ENCODE measurements around the gene SLCO1A2.
"Not testable (repeated sequence)": the region's sequence is repeated elsewhere in the genome, so short reads cannot be mapped to it uniquely, and the experiment has no call there.

The SLCO1A2 gene, protein sequence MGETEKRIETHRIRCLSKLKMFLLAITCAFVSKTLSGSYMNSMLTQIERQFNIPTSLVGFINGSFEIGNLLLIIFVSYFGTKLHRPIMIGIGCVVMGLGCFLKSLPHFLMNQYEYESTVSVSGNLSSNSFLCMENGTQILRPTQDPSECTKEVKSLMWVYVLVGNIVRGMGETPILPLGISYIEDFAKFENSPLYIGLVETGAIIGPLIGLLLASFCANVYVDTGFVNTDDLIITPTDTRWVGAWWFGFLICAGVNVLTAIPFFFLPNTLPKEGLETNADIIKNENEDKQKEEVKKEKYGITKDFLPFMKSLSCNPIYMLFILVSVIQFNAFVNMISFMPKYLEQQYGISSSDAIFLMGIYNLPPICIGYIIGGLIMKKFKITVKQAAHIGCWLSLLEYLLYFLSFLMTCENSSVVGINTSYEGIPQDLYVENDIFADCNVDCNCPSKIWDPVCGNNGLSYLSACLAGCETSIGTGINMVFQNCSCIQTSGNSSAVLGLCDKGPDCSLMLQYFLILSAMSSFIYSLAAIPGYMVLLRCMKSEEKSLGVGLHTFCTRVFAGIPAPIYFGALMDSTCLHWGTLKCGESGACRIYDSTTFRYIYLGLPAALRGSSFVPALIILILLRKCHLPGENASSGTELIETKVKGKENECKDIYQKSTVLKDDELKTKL
- long read RNA-seq, donor 1: 0 reads
- long read RNA-seq, donor 2: 0 reads
- long read RNA-seq, donor 3: 0 reads
- long read RNA-seq, donor 4: 0 reads
- long read RNA-seq, donor 5: 0 reads
- long read RNA-seq, donor 6: 0 reads
- long read RNA-seq, donor 7, partial matches to known transcripts: 35 of 43 reads
- long read RNA-seq, donor 7, other reads (novel, unspliced or antisense): 8 of 43 reads
- long read RNA-seq, donor 8: 0 reads

DNA sequence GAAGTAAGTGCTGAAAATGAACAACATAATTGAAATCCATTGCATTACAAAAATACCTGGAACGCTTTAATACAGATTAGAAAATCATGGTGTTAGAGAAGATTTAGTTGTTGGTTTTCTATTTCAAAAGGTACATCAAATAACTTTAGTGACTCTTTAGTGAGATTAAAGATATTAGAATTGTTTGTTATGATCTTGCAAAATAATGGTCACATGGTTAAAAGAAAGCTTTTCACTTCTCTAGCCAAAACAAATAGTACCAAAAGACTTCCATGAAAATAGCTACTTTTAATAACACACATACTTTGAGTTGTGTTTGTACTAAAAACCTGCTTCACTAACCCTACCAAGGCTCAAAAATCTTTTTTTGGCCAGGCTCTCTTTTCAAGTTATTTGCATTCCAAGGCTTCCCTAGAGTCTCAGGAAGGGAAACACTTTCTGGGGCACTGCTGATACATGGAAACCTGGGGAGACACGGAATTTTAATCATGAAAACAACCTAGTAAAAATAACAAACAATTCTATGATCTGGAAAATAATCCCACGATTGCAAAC is at the start of gene SLCO1A2:
TSS of gene SLCO1A2 (minus strand) at position 147 of the 555 bp plus-strand sequence. CDS start 270 bp downstream, outside the sequence.
- DNase-seq: no peak

DNA sequence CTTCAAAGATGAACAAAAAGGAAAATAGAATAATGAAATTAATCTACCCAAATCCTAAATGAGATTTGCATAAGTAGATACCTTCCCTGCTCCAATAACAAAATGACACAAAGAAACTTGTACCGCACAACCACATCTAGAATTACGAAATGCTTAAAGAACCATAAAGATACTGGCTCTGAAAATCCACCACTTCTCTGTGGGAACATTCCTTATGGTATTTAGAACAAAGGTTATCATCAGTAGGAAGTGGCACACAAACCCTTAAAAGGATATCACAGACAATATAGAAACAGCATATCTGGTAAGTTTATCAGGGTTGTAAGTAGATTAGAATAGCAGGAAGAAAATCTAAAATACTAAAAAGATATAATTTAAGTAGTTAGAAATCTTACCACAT is 49.5 kb upstream of the SLCO1A2 start:
- DNase-seq: no peak

DNA sequence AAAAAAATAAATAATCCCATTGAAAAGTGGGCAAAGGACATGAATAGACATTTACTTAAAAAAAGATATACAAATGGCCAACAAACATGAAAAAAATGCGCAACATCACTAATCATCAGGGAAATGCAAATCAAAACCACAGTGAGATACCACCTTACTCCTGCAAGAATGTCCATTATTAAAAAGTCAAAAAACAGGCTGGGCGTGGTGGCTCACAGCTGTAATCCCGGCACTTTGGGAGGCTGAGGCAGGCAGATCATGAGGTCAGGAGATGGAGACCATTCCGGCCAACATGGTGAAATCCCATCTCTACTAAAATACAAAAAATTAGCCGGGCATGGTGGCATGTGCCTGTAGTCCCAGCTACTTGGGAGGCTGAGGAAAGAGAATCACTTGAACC is 46.6 kb upstream of the SLCO1A2 start:
- DNase-seq: not testable (repeated sequence)

DNA sequence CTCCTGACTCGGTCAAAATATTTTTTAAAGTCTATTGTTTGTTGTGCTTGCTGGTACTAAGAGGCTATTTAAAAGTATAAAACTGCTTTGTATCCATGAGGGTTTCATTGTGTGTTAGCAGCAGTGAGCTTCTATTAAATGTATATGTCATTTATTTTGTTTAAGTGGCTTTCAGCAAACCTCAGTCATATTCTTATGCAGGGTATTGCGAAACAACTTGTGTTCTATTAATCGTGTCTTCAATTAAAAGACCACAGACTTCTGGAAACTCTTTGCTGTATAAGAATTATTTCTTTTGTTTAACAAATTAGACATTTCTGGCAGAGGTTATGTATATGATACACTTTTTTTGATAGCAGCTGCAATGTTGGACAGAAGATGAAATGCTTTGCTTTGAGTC is 44.5 kb upstream of the SLCO1A2 start:
- DNase-seq: no peak

DNA sequence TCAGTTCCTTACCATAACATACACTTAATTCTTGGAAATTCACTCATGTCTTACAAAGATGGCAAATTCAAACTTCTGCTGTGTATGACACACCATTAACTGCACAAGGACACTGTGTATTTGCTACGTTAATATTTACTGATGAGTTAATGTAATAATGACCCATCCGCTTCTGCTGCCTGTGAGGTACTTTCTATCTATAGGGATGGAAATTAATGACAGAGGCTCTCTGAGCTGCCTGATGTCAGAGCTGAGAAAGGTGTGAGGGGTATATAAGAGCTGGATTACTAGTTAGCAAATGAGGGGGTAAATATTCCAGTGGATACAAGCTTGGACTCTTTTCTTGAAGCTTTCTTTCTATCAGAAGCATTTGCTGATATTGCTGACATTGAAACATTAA is 37.9 kb upstream of the SLCO1A2 start, which contains the start of gene IAPP:
TSS of gene IAPP (plus strand) at position 301 of the 400 bp plus-strand sequence. CDS start 450 bp downstream, outside the sequence.
- DNase-seq: no peak

DNA sequence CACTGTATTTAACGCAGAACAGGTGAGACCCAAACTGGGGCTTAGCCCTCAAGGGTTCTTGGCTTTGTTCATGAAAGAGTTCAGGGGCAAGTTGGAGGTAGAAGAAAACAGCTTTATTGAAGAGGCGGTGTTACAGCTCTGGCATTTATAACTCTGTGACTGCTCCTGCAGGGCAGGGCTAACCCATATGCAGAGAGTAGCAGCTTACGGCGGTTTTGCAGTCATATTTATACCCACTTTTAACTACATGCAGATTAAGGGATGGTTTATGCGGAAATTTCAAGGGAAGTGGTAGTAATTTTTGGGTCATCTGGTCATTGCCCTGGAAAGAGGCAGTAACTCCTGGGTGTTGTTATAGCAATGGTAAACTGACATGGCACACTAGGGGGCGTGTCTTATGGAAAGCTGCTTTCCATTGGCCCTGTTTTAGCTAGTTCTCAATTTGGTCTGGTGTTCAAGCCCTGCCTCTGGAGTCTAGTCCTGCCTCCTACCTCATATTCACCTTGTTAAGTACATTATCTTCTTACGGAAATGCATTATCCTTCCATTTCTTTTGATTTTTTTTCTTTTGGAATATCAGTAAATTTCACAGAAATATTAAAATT is 36.2 kb upstream of the SLCO1A2 start:
- no peak for DNase-seq

DNA sequence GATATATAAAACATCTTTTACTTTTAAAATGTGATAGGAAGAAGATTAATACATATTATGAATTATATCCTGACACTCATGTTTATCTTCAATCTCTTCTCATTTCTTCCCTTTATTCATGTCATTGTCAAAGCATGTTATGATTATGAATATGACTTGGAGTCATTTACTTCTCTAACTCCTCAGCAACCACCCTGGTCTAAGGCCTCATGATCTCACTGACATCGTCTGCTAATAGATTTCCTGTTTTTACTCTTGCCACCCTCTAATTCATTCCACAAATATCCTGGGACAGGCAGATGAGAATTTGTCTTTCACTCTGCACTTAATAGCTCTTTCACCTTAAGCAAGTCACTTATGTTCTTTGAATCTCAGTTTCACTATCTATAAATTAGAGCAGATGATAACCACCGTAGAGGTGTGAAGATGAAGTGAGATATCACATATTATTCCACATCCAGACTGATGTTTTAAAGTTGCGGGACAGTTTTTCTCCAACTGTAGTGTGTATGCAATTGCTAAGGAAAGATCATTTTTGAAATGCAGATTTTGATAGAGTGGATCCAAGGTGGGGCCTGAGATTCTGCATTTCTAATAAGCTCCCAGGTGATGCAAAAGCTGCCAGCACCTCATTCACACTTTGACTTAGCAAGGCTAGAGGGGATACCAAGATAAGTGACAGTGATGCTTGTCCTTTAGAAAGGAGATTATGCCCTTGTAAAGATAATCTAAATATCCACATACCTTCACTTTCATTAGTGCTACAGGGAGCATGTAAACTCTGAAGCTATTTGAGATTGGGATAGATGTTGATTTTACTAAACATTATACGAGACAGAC is 34.6 kb upstream of the SLCO1A2 start:
- no peak for DNase-seq

DNA sequence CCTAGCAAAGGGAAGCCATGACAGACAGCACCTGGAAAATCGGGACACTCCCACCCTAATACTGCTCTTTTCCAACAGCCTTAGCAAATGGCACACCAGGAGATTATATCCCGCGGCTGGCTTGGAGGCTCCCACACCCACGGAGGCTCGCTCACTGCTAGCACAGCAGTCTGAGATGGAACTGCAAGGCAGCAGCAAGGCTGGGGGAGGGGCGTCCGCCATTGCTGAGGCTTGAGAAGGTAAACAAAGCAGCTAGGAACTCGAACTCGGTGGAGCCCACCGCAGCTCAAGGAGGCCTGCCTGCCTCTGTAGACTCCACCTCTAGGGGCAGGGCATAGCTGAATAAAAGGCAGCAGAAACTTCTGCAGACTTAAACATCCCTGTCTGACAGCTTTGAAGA is 25.9 kb upstream of the SLCO1A2 start:
- DNase-seq: not testable (repeated sequence)

DNA sequence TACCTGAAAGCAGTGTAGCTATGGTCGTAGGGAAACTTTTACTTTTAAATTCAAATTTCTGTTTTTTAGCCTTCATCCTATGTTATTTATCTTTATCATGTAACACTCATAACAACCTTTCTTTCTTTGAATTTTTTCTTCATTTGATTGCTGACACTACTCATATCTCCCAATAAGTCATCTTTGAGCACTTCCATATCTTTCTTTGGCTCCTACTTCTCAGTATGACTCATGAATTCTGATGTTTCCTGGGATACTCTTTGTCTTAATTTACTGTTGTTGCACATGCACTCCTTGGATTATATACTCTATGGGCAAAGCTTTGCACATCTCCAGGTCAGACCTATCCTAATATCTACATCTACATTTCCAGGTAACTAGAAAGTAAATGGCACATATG is 19.9 kb upstream of the SLCO1A2 start:
- DNase-seq: no peak

DNA sequence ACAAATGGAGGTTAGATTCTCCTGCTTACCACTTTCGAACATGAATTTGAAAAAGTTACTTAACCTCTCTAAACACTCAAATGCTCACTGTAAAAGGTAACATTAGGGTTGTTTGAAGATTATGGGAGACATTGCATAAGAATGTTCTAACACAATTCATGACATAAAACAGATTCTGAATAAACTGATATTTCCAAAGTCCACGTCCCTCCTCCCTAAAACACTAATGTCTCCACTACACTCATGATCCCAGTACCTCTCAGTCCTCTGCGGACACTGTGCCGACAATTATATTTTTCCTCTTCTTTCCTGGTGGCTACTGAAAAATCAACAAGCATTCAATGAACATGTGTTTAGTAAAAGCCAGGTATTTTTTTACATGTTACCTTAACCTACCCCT is 19.2 kb upstream of the SLCO1A2 start:
- no peak for DNase-seq

DNA sequence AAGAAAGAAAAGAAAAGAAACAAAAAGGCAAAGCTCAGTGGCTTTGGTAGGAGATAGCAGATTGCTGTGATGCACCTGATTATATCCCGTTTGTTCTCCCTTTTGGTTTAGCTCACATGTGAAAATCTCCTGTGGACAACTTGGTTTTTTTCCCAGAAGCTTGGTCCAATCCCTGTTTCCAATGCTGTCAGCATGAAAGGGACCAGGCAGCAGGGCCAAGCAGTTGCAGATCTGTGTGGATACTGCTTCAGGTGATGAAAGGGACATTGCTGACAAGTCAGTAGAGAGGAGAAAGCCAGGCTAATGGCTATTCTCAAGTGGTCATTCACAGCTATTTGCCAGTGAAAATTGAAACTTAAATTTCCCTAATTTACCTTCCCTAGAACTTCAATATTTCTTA is 18.8 kb upstream of the SLCO1A2 start:
- no peak for DNase-seq

DNA sequence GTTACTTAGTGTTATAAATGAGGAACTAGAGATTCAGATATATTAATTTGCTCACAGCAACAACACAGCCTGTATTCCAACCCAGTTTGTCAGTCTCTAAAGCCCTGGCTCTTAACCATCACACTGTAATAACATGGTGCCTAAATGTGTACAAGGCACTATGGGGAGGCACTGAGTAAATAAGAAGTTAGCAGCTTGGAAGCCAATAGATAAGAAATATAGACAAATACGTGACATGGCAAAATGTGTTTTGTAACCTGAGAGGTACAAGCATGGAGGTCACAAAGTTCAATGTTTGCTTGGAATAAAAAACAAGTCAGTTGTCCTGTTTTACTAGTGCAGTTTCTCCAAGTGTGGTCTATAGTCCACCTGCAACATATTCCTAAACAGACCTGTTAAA is 16.3 kb upstream of the SLCO1A2 start:
- DNase-seq: no peak

DNA sequence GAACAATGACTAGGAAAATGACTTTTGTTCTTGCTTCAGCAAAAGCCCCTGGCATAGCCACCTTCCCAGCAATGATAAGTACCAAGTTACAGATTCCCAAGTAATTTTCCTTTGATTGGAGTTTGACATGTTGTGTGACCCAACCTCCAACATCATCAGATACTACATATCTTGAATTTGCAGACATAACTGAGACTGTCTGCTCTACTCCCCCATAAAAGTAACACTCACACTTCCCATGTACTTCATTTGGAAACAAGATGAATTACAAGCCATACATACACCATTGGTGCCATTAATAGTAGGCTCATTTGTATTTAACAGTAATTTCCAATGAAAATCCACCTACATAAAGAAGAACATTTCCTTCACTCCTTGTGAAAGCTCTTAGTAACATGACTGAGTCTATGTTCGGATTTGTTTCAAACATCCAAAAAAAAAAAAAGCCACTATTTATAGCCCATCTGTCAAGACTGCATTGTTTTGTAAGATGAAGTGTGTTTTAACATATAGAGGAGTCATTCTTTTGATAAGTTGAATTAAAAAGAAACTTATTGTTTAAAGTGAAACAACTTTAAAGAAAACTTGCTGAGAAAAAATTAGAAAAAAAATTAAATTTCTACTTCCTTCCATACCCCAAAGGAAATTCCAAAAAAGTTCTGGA is 12.0 kb upstream of the SLCO1A2 start:
- no peak for DNase-seq

DNA sequence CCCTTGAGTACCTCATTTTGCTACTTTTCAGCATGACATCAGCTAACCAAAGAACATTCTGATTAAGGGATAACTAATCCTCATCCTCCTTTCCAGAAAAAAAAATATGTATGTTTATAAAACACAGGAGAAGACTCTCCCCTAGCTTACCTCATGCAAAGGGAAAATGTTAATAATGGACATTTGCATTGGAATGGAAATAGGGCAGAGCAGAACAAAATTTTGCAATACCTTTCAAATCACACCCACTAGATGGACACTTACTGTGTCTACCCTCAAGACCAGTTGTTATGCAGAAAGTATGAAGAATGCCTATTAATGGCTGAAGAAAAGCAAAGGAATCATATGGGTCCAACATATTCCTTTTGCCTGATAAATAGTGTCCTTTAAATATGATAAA is 8.9 kb upstream of the SLCO1A2 start:
- DNase-seq: no peak

DNA sequence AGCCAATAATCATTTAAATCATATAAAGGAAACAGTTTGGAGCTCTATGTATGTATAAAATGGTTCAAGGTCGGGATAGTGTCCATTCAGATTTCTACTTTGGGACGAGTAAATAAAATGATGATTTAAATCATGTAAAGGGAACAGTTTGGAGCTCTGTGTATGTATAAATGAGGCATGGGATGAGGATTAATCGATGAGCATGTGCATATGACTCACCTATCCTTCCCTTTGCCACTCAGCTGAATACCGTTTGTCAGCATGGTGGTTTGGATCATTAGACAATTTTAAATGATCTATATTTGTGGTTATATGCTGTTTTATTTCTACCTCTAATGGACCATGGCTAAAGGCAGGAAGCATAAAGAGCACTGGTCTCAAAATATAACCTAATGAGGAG is 7.1 kb upstream of the SLCO1A2 start:
- no peak for DNase-seq

DNA sequence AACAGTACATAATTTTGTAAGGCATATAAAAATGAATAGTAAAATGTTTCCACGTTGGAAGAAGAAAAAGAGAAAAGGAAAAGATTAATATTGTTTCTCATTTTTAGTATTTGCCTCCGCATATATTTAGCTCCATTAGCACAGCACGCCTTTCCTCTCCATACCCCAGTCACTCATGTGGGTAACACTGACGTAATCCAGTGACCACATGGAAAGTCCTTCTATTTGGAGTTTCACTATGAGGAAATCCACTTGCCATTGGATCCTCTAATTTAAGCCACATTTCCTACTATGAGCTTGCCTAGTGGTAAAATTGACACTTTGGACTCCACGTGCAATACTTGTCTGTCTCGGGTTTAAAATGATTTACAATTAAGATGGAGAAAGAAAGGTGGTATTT is 5.7 kb upstream of the SLCO1A2 start:
- DNase-seq: no peak

DNA sequence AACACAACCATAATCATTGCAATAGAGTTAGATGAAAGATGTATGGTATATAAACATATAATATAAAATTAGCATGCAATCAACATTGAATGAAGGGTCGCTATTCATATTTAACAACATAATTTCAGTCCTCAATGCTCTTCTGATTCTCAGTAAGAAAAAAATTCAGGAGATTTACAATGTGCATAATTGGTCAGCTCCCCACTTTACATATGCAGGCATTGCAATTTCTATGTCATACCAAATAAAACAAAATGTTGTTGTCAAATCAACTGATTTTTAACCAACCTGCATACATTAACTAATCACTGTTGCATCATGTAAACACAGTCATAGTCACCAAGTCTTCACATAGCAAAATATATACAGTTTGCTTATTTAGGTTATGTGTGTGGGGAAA is 5.2 kb upstream of the SLCO1A2 start:
- DNase-seq: no peak

DNA sequence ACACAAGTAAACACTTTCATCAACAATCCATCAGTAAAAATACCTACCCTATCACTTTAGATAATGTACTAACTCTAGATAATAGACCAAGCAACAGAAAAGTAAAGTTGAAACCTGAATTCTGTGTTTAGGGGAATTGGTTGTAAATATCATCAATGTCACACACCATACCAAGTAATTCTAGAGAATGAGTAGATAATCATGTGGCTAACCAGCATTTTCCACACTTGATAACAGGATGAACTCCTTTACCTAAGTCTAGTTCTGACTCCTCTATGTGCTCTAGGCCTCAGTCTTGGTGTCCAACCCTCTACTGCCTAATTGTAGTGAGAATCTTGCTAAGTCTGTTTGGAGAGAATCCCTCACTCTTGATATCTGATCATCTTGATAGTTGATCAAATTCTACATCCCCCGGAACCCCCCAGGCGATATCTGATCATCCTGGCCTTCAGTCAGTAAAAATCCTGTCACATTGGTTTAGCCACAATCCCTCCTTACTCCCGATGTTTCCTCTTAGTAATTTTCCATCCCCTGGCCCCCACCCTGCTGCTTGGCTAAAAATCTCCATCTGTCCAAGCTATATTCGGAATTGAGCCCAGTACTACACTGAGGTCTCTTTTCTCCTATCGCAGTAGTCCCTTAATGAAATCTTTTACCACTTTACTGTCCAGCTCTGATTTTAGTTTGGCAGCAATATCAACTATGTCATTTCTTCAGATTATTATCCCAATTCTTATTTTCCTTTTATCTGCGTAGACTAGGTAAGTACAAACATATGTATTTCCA is 3.4 kb upstream of the SLCO1A2 start:
- DNase-seq: no peak

DNA sequence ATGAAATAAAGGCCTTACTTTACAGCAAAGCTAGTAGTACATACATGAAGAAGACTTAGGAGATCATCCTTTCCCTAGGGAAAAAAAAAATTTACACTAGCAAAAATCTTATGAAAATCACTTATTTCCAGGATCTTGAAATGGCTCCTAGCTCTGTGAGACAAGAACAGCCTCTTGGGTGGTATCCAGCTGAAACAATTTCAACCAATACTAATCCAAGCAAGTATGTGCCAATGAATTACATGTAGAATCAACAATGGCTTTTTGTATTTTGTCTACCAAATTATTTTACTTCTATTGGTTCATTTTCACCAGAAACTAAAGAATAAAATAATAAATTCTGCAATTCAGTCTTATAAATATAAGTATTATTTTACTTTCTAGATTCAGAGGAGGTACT is 2.7 kb upstream of the SLCO1A2 start:
- no peak for DNase-seq

DNA sequence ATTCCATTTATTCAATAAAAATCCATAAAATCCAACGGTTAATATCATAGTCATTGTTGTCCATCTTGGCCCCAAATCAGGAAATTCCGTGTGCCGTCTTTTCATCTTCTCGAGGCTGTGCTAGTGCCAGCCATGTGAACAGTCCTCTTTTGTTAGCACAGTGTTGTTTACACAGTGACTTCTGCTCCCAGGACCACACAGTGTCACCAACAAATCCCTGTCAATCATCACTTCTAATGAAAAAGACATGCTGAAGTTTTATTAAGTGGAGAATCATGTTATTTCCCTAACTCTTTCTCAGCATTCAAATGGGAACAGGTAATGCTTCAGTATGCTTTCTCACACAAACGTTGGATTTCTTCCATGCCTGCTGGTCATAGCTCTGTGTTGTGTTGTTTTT is 1.9 kb upstream of the SLCO1A2 start:
- no peak for DNase-seq
